Measurements from ENCODE around the gene CLEC2L. TPM values are rescaled to one million over a fixed set of nuclear protein-coding genes. Genes with fewer than 3 reads are reported as not detected.

The CLEC2L gene
- polyA plus RNA-seq, 1 donor (not counting 4 experiments of a cell fraction or from before 2014, with no cell fraction given): not detected

GRCh38 chr7:139482662-139483466, 40.6 kb upstream of the CLEC2L start:
- Histone ChIP-seq H2AFZ (ENCODE audit: control insufficient read depth, low read length) (peak overlapping the region; percentile 73), H3K79me2 (ENCODE audit: control insufficient read depth, insufficient read depth, low read length) (no peaks in the 10 kb centered on the region), H4K20me1 (ENCODE audit: control insufficient read depth, extremely low read depth, insufficient read depth, low read length) (no peaks in the 10 kb centered on the region), H3K9ac (ENCODE audit: control insufficient read depth, extremely low read depth, insufficient read depth, low read length) (no peak overlapping the region), H3K27ac (ENCODE audit: control insufficient read depth, insufficient read depth, low read length) (no peak overlapping the region), H3K36me3 (ENCODE audit: control insufficient read depth in 2 of 2, extremely low read depth in 1 of 2, insufficient read depth in 2 of 2, low read length in 2 of 2) (no peaks in the 10 kb centered on the region), H3K9me1 (ENCODE audit: control insufficient read depth, extremely low read depth, insufficient read depth, low read length) (no peaks in the 10 kb centered on the region), H3K4me3 (ENCODE audit: control insufficient read depth in 2 of 3, extremely low read depth in 1 of 3, insufficient read depth in 2 of 3, low read depth in 1 of 3, low read length in 3 of 3) (peak overlapping the region; percentile 32 to 59 (median 48)), H3K4me2 (ENCODE audit: control insufficient read depth, extremely low read depth, insufficient read depth, low read depth, low read length) (peak overlapping the region; percentile 55), H3K9me3 (ENCODE audit: control insufficient read depth, low read depth, low read length) (no peaks in the 10 kb centered on the region), H3K27me3 (ENCODE audit: control insufficient read depth, extremely low read depth, insufficient read depth, low read length) (peaks cover 12% of the 10 kb centered on the region), H3K4me1 (ENCODE audit: control insufficient read depth, extremely low read depth, insufficient read depth, low read length) (peaks cover 5% of the 10 kb centered on the region)
- no peak for FAIRE-seq
- dilution Hi-C loops (cut with MboI; ENCODE audit: extremely low pct_ligation_motif_present, low sequenced_read_pairs): no loop called here
- no peak for DNase-seq (ENCODE audit: low read depth, low spot score)
- TF ChIP-seq, protein P1, sequence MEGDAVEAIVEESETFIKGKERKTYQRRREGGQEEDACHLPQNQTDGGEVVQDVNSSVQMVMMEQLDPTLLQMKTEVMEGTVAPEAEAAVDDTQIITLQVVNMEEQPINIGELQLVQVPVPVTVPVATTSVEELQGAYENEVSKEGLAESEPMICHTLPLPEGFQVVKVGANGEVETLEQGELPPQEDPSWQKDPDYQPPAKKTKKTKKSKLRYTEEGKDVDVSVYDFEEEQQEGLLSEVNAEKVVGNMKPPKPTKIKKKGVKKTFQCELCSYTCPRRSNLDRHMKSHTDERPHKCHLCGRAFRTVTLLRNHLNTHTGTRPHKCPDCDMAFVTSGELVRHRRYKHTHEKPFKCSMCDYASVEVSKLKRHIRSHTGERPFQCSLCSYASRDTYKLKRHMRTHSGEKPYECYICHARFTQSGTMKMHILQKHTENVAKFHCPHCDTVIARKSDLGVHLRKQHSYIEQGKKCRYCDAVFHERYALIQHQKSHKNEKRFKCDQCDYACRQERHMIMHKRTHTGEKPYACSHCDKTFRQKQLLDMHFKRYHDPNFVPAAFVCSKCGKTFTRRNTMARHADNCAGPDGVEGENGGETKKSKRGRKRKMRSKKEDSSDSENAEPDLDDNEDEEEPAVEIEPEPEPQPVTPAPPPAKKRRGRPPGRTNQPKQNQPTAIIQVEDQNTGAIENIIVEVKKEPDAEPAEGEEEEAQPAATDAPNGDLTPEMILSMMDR (optimal IDR thresholded peaks at IDR 0.05 in 1 of 3, IDR thresholded peaks at IDR 0.05 in 1 of 3, conservative IDR thresholded peaks at IDR 0.05 in 1 of 3; ENCODE audit: extremely low read depth in 1 of 3, insufficient read depth in 2 of 3, low read length in 3 of 3): no peak
- TF ChIP-seq EZH2 (IDR thresholded peaks at IDR 0.05; ENCODE audit: low read length): no peak

DNA sequence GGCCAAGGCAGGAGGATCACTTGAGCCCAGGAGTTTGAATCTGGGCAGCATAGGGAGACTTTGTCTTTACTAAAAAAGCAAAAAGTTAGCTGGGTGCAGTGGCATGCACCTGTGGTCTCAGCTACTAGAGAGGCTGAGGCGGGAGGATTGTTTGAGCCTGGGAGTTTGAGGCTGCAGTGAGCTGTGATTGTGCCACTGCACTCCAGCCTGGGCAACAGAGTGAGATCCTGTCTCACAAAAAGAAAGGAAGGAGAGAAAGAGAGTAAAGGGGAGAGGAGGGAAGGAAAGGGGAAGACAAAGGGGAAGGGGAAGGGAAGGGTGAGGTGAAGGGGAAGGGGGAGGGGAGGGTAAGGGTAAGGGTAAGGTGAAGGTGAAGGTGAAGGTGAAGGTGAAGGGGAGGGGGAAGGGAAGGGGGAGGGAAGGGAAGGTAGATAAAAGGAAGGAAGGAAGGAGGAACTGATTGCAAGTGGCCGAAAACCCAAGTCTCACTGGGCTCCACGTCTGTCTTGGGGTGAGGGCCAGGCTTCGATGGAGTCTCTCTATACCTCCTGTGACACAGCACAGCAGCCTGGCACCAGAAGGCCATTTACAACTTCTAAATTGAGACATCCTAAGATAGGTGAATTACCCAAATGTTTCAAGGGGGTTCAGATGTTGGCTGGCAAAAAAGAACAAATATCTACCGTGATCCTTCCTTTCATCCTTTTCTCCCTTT, 36.0 kb upstream of the CLEC2L start:
- no peaks in the 10 kb centered on the region for H3K79me2 ChIP-seq (ENCODE audit: control insufficient read depth, insufficient read depth, low read length)
- no peaks in the 10 kb centered on the region for H3K9me1 ChIP-seq (ENCODE audit: control insufficient read depth, extremely low read depth, insufficient read depth, low read length)
- H3K4me2 ChIP-seq (ENCODE audit: control insufficient read depth, extremely low read depth, insufficient read depth, low read depth, low read length): no peak overlapping the region
- H4K20me1 ChIP-seq (ENCODE audit: control insufficient read depth, extremely low read depth, insufficient read depth, low read length): no peaks in the 10 kb centered on the region
- H2AFZ ChIP-seq (ENCODE audit: control insufficient read depth, low read length): no peak overlapping the region
- no peak overlapping the region for H3K27ac ChIP-seq (ENCODE audit: control insufficient read depth, insufficient read depth, low read length)
- no peak overlapping the region for H3K4me3 ChIP-seq (ENCODE audit: control insufficient read depth in 2 of 3, extremely low read depth in 1 of 3, insufficient read depth in 2 of 3, low read depth in 1 of 3, low read length in 3 of 3)
- TF ChIP-seq, protein P1 (optimal IDR thresholded peaks at IDR 0.05 in 1 of 3, IDR thresholded peaks at IDR 0.05 in 1 of 3, conservative IDR thresholded peaks at IDR 0.05 in 1 of 3; ENCODE audit: extremely low read depth in 1 of 3, insufficient read depth in 2 of 3, low read length in 3 of 3): no peak
- TF ChIP-seq EZH2 (IDR thresholded peaks at IDR 0.05; ENCODE audit: low read length): no peak
- H3K9me3 ChIP-seq (ENCODE audit: control insufficient read depth, low read depth, low read length): no peaks in the 10 kb centered on the region
- dilution Hi-C loops (cut with MboI; ENCODE audit: extremely low pct_ligation_motif_present, low sequenced_read_pairs): no loop called here
- FAIRE-seq: no peak
- no peaks in the 10 kb centered on the region for H3K4me1 ChIP-seq (ENCODE audit: control insufficient read depth, extremely low read depth, insufficient read depth, low read length)
- peaks cover 5% of the 10 kb centered on the region for H3K27me3 ChIP-seq (ENCODE audit: control insufficient read depth, extremely low read depth, insufficient read depth, low read length)
- DNase-seq (ENCODE audit: low read depth, low spot score): no peak
- H3K9ac ChIP-seq (ENCODE audit: control insufficient read depth, extremely low read depth, insufficient read depth, low read length): no peak overlapping the region
- no peaks in the 10 kb centered on the region for H3K36me3 ChIP-seq (ENCODE audit: control insufficient read depth in 2 of 2, extremely low read depth in 1 of 2, insufficient read depth in 2 of 2, low read length in 2 of 2)

All from keratinocyte (primary cell).